HG03103 (cell line): ENCODE results near the gene ARMS2.

Source experiments
- ATAC-seq: cut with Tn5 transposase; IDR thresholded peaks from one replicate; pipeline ENCODE4 v1.9.1; 2021; ENCODE audit warnings: low read depth; ENCODE audit not compliant: unreplicated experiment

ARMS2 gene

DNA sequence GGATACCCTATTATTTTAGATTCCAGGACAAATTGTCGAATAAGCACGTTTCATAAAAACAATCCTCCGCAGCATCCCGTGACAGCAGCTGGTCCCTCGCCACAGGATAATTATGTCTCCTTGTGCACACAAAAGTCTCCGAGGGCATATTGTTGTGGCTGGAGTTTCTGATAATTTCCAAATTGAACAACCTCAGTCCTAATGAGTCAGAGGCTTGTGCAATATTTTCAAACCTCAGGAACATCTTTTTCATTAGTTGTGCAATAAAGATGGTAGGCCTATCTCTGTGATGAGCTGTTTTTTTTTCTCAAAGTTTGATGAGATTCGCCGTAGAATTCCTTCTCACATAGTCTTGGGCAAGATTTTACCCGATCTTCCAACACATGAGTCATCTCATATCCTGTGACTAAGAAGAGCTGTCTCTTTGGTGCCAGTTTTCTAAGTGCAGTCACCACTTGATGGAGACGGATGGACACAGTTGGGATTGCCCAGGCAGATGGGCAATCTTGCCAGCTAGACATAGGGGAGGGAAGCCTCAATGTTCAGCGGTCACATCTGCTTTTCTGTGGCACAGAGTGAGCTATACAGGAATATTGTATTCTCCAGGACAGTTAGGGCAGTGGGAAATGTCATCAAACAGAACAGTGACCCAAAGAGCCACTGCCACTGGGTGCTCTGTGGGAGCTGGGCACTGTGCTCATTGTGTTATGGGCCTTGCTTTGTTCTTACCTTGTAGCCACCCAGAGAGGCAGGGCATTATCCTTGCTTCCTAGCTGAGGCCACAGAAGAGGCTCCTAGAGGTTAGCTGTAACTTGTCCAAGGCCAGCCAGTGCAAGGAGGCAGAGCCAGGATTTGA, 14.7 kb downstream of the ARMS2 start:
- ATAC-seq = no peak

DNA sequence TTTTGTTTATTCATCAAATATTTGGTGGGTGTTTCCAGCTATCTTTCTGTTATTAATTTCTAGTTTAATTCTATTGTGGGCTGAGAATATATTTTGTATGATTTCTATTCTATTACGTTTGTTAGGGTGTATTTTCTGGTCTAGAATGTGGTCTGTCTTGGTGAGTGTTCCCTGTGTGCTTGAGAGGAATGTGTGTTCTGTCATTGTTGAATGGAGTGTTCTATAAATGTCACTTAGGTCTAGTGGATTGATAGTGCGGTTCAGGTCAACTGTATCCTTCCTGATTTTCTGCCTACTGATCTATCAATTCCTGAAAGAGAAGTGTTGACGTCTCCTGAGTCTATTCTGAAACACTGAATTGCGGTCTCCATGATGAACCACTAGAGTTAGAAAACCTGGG, 15.4 kb downstream of the ARMS2 start:
- ATAC-seq = no peak

DNA sequence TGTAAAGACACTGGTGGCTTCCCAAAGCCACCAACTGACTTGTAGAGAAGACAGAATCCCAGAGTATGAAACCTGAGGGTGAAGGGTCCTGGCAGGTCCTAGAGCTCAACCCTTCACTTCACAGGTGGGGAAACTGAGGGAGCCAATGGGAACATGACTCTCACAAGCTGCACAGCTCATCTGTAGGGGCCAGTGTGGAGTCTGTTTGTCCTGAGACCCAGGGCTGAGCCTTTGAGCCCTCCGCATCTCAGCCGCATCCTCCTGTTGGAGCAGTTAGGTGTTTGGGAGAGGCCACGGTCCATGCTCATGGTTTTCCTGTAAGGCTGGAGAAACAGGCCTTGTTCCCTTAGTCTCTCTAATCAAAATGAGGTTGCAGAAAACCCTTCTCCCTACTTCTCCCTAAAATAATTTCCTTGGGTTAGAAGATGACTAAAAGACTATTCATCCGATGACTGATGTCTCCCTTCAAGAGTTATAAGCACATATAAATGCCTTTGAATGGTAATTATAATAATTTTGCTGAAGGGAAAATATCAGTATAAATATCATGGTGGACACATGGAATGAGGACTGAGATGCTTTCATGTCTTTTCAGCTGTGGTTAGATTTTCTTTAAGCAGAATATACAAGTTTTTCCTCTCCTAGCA, 17.2 kb downstream of the ARMS2 start:
- no peak for ATAC-seq

DNA sequence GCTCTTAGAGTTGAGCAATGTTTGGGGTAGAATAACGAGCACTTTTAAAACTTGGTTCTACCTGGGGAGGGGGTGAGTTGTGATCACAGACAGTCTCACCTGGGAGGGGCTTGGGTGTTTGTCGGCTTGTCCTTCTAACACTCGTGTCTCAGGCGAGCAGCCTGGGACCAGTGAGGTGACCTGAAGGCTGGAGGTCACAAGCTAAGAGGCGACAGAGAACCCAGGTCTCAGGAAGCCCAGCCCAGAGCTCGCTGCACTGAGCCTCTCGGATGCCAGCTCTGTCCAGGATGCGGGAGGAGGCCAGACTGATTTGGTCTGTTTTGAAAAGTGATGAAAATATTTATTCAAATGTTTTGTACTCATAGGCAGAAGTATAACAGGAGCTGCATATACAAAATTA, 18.7 kb downstream of the ARMS2 start:
- ATAC-seq = no peak

DNA sequence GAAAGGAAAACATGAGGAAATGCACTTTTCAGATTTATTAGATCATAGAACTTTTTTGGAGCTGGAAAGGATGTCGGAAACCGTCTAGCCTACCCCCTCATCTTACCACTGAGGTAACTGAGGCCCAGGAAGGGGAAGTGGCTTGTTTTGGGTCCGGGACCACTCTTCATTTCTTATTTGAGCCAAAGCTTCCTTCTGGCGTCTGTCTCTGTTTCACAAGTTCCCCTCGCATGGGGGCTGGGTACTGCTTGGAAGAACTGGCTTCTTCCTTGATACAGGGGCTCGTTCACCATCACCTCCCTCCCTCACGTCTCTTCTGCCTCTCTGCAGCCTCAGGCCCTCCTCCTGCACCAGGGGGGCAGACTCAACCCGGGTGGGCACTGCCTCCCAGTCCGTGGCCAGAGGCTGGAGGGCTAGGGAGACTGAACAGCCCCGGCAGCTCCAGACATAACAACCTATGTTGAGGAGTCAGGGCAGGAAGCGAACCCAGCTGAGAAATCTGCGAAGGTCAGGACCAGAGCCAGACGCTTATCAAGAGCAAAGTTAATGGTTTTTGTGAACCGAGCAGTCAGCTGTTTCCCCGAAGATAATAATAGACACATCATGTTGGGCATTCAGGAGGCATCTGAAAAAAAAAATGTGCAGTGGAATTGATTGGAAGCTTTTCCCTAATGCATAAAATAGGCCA, 19.8 kb downstream of the ARMS2 start:
- ATAC-seq = no peak

DNA sequence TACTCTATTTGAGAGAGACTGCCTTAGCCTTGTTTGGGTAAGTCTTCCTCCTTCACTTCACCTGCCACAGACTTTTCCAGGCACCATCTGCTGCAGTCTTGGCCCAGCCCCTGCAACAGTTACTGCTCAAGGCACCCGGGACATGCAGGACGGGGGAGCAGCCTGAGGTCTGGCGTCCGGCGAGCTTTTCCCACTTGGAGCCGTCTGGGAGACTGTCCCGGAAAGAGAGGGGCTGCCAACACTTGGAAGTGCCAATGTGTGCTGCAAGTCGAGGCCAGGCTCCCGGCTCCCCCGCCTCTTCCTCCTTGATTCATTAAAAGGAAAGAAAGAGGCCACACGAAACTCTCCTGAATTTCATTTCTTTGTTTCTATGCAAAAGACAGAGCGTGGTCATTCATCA, 20.6 kb downstream of the ARMS2 start:
- ATAC-seq = no peak

DNA sequence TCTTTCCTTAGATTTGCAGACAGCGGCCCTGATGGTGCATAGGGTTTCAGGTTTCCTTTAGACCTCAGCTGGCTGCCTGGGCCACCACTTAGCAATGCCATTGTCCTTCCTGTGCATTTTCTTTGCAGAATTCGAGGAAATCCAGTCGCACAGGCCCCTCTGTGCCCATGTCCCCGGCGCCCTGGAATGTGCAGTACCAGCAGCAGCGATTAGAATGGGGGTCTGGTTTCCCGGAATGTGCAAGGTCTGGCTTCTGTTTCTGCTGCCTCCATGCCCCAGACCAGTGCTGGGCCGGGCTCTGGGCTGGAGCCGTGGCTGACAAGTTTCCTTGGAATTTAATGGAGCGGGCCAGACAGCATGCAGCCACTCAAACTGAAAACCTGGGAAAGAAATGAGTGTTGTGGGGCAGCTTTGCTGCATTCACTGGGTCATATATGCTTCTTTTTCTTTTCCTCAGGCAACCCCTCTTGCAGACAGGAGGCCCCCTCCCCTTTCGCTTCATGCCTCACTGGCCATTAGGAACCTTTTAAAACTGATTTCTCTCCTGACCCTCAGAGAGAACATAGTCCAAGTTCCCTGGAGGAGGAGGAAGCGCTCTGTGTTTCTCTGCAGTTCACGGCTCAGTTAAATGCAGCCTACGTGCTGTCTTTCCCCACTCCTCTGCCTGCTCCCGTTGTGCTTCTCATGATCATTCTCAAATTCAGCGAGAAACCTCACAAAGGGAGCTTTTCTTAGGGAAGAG, 21.3 kb downstream of the ARMS2 start:
- ATAC-seq = no peak

DNA sequence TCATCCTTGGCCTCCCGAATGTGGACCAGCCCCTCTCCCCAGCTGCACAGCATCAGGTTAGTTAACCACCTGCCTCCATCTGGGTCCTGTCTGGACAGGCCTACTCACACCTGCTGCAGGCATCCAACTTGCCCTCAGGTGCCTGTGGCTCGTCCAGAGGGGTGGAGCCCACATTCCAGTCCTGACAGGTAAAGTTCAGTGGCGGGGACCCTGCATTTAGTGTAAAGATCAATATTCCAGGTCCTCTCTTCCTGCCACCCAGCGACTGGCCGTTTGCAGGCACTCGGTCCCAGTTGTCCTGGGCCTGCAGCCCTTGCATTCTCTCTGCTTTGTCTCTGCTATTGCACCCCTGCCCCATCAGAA, 21.9 kb downstream of the ARMS2 start:
- ATAC-seq = no peak

DNA sequence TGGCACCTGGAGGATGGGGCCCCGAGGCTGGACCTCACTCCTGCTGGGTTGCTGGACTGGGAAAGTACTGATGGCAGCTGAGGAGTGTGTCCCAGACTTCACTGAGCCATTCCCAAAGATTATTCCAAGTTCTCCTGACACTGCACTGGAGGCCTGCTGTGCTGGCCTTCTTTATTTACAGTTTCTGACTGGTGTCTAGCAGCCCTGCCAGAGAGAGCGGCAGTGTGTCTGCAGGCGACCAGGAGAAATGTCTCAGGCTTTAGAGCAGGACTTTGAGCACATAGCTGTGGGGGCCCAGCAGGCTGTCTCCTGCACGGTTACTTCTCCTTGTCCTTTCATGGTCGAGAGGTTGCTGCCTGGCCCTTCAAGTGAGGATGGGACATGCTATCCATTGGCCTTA, 23.0 kb downstream of the ARMS2 start:
- no peak for ATAC-seq

DNA sequence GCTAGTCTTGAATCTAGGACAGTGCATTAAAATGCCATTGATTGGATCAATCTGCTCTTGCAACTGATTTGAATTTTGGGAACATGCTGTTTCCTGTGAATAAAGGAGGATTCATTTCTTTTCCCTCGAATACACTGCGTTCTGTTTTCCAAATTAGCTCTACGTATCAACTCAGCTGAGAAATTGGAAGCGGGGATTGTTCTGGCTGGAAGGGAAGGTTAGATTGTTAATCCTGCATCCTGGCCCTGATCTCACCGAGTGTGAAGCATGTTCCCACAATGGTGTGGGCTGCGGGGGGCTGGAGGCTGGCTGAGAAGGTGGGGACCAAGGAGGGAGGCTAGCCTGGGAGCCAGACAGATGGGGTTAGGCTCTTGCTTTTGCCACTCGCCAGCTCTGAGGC, 24.5 kb downstream of the ARMS2 start:
- no peak for ATAC-seq

DNA sequence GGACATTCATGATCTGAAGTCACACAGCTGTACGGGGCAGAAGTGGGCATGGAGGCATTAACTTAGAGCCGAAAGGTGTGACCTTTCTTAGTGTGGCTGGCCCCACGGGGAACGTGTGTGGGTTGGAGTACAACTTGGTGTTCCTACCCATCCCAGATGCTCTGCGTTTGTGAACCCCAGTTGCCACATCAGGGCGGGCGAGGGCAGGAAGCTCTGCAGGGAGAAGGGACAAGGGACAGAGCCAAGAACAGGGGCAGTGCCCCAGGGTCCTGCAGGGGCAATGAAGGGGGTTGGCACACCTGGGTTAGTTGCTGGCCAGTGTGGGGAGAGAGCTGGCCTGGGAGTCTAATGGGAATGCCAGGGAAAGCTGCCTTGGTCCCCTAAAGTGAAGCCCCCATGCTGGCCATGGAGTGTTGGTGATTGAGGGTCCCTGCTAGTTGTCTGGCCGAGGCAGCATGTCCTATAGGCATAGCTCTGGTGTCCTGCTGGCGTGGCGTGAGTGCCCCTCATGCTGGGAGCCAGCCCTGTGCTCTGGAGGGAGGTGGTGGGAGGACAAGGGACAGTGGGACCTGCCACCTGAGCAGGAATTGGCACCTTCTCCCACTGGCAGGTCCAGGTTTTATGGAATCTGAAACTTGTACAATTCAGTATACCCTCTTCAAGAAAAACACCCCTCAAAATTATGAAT, 25.8 kb downstream of the ARMS2 start:
- ATAC-seq = no peak

DNA sequence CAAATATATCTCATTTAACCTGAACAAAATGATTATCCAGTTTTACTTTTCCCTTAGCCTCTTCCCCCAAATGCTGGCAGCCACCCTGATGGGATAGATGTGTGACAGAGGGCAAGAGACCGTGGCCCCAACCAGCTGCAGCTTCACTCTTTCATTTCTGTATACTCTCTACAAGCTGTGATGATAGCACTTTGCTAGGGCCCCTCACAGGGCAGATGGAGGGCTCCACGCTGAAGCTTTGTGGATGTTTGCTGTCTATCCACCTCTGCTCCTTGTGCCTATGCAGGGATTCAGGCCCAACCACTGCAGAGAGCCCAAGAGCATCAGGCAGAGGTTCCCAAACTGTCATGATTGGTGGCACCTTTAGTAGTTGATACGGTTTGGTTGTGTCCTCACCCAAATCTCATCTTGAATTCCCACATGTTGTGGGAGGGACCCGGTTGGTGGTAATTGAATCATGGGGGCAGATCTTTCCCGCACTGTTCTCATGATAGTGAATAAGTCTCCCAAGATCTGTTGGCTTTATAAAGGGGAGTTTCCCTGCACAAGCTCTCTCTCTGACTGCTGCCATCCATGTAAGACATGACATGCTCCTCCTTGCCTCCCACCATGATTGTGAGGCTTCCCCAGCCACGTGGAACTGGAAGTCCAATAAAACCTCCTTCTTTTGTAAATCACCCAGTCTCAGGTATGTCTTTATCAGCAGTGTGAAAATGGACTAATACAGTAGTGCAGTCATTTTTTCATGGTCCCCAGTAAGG, 27.0 kb downstream of the ARMS2 start:
- ATAC-seq = no peak

DNA sequence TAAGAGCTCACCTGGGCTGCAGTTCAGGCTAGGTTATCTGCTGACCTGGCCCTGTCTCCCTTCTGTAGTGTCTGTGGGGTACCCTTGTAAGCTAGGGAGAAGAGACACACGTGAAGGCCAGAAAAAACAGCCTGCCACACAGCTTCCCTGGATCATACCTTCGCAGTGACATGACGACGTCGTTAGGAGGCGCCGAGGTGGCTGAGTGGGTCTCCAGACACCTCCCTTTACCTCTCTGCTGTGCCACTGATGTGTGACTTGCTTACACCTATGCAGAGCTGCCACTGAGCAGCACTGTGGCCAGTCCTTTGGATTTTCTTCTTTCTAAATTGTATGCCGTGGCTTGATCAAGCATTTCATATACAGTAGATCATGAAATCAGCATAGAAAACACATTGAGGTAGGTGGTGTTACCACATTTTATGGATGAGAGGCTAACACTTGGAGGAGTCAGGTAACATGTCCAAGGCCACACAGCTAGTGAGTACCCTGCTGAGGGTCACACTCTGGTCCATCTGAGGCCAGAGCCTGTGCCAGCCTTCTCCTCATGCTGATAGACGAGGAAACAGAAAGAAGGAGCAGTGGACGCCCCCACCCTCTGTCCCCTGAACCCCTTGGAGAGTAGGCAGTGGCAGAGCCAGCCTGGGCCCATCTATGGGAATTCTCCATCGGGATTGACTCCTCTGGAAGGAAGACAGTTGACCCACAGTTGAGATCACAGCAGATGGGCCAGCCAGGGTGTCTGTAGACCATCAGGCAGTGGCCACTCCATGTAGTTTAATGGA, 30.0 kb downstream of the ARMS2 start:
- no peak for ATAC-seq

DNA sequence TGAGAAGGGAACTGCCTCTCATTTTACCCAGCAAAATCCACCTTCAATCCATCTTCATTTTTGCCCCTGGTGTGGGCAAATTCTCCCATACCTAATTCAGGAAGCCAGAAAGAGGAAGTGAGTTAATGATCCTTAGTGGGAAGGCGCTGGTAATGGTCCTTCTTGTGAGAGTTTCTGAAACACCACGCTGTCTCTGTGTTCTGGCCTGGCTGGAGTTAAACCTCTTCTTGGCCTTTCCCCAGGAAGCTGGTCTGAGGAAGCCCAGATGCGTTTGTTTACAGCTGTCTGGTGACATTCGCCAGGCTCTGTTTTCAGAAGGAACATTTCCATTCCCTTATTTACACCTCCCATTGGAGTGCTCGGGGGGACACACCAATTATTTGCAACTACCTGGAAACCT, 31.2 kb downstream of the ARMS2 start:
- no peak for ATAC-seq

DNA sequence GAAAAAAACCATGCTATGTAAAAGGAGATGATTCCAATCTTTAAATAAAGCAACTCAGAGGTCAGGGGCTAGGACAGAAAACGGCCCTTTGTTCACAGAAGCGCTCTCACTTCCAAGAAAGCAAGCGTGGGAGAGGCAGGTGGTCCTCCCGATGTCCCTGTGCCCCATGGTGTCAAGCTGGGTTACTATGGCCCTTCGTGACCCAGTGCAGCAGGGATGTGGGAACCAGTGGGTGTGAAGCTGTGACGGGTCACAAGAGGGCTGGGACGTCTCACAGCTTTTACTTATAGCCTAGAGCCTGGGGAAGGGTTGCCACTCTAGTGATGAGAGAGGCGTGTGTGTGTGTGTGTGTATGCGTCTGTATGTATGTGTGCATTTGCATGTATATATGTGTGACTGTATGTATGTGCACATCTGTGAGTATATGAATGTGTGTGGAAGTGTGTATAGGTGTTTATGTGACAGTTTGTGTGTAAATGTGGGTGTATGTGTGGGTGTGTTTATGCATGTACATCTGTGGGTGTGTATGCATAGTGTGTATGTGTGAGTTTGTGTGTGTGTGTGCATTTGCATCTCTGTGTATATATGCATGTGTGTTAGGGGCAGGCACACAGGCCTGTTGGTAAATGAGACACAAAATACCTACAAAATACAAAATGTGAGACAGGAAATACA, 32.1 kb downstream of the ARMS2 start:
- ATAC-seq = no peak

DNA sequence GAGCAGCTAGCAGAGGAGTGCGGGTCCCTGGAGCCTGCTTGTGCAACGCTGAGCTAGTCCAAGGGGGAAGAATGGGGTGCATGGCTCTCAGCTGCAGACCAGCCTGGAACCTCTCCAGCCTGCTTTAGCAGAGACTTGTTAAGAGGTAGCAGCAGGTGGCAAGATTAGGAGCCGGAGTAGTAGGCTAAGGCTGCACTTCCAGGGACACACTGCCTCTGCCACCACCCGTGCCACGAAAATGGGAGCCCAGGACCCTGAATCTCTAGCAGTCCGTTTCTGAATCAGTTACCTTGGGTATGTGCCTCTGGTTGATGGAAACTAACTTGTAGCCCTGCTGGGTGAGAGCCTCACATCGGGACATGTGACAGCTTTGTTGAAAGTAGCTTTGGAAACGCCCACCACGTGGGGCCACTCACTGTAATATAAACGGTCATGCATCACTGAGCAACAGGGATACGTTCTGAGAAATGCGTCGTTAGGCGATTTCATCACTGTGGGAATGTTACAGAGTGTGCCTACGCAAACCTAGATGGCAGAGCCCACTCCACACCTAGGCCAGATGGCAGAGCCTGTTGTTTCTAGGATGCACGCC, 32.8 kb downstream of the ARMS2 start:
- ATAC-seq = no peak

DNA sequence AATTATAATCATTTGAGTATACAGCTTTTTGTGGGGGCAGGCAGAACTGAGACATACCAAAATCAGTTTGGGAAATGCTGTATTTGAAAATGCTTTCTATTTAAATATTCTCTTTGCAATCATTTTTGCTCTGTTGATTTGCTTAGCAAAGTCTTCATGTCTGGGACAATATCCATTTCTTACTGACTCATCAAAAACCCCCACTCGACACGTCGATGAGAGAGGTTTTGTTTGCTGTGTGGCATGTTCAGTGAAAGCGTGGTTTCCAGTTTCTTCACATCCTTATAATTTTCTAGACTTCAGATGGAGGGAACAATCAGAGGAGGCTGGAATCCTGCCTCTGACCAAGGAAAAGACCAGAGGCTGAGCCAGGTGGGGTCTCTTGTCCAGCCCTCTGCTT, 35.8 kb downstream of the ARMS2 start:
- ATAC-seq = no peak
